Activated naive CD4-positive, alpha-beta T cell treated with anti-CD3 and anti-CD28 coated beads, Interleukin-2, amount 50 U/mL, for 16 hours (primary cell): ENCODE measurements around the gene EVI2A.
"Not testable (repeated sequence)": the region's sequence is repeated elsewhere in the genome, so short reads cannot be mapped to it uniquely, and the experiment has no call there.

Experiments
- DNase-seq: peaks from one replicate; pipeline ENCODE4 v3.0.0-alpha.2; 2020

EVI2A gene

GRCh38 chr17:31321481-31321880, at the start of gene EVI2A:
Gene EVI2A, minus strand, starts transcription at chr17:31321622. Its CDS starts 2,609 bp downstream, at chr17:31319013.
- DNase-seq = peak; percentile 78

GRCh38 chr17:31369266-31369665, 47.8 kb upstream of the EVI2A start:
- DNase-seq = no peak

GRCh38 chr17:31366088-31366487, 44.7 kb upstream of the EVI2A start:
- DNase-seq = no peak

- no peak for DNase-seq
These were observed 42.6 kb upstream of the EVI2A start for GRCh38 chr17:31364012-31364411.

GRCh38 chr17:31357839-31358394, 36.5 kb upstream of the EVI2A start:
- DNase-seq = no peak

GRCh38 chr17:31357091-31357490, 35.7 kb upstream of the EVI2A start:
- no peak for DNase-seq

- DNase-seq = no peak
These were observed 34.5 kb upstream of the EVI2A start for GRCh38 chr17:31355935-31356334.

GRCh38 chr17:31349454-31349853, 28.0 kb upstream of the EVI2A start:
- no peak for DNase-seq

- not testable (repeated sequence) for DNase-seq
These were observed 23.8 kb upstream of the EVI2A start for GRCh38 chr17:31345191-31345747.

GRCh38 chr17:31339906-31340661, 18.7 kb upstream of the EVI2A start:
- no peak for DNase-seq

GRCh38 chr17:31329221-31329620, 7.8 kb upstream of the EVI2A start:
- no peak for DNase-seq

GRCh38 chr17:31328160-31328535, 6.7 kb upstream of the EVI2A start:
- no peak for DNase-seq

- DNase-seq = no peak
These were observed 6.2 kb upstream of the EVI2A start for GRCh38 chr17:31327534-31328159.

GRCh38 chr17:31323551-31323950, 2.1 kb upstream of the EVI2A start:
- no peak for DNase-seq

GRCh38 chr17:31321966-31322365, 544 bp upstream of the EVI2A start:
- DNase-seq = no peak

- no peak for DNase-seq
These were observed 631 bp downstream of the EVI2A start for GRCh38 chr17:31320791-31321190.

- DNase-seq = no peak
These were observed 1.2 kb downstream of the EVI2A start for GRCh38 chr17:31320241-31320640.

- no peak for DNase-seq
These were observed 2.4 kb downstream of the EVI2A start for GRCh38 chr17:31318851-31319661.

- peak; percentile 45 for DNase-seq
These were observed 3.1 kb downstream of the EVI2A start for GRCh38 chr17:31318298-31318801.

GRCh38 chr17:31314782-31315100, 6.7 kb downstream of the EVI2A start:
- no peak for DNase-seq

- DNase-seq = no peak
These were observed 7.2 kb downstream of the EVI2A start, which contains the start of gene EVI2B for GRCh38 chr17:31313982-31314781. Gene EVI2B, minus strand, starts transcription at chr17:31314054. Its CDS starts 8,445 bp downstream, at chr17:31305609.

- DNase-seq = peak; percentile 32
These were observed 9.2 kb downstream of the EVI2A start for GRCh38 chr17:31312223-31312622.
